GM10266 (cell line): ENCODE results near the gene SRSF5.

Experiments
- DNase-seq: peaks from one replicate; pipeline ENCODE4 v3.0.0; 2012; ENCODE audit errors: extremely low spot score
- TF ChIP-seq, protein P1 (sequence below): IDR thresholded peaks from 2 replicates; pipeline ENCODE4 v1.5.1; 2012; ENCODE audit warnings: mild to moderate bottlenecking, low read depth; ENCODE audit not compliant: control insufficient read depth, insufficient read depth; ENCODE audit errors: missing control alignments

Gene SRSF5

GRCh38 chr14:69816216-69816615 is 49.3 kb downstream of the SRSF5 start:
- TF ChIP-seq, protein P1, sequence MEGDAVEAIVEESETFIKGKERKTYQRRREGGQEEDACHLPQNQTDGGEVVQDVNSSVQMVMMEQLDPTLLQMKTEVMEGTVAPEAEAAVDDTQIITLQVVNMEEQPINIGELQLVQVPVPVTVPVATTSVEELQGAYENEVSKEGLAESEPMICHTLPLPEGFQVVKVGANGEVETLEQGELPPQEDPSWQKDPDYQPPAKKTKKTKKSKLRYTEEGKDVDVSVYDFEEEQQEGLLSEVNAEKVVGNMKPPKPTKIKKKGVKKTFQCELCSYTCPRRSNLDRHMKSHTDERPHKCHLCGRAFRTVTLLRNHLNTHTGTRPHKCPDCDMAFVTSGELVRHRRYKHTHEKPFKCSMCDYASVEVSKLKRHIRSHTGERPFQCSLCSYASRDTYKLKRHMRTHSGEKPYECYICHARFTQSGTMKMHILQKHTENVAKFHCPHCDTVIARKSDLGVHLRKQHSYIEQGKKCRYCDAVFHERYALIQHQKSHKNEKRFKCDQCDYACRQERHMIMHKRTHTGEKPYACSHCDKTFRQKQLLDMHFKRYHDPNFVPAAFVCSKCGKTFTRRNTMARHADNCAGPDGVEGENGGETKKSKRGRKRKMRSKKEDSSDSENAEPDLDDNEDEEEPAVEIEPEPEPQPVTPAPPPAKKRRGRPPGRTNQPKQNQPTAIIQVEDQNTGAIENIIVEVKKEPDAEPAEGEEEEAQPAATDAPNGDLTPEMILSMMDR: no peak
- no peak for DNase-seq

DNA sequence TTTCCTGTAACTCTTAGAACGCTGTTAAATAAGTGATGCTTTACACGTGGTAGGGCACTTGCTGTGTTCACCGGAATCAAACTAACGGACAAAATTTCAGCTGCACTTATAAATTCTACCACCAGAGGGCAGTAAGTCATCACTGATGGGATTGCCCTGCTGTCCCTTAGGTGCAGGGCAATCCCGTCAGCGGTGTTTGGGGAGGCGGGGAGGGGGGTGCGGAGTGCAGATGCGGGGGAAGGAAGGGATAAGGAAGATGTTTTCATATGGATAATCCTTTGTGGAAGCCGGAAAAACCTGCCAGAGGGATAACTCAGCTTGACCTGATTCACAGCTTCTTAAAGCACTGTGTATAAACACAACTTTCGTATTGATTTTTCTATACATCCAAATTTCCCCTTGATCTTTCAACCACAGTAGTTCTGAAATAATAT is 51.8 kb downstream of the SRSF5 start:
- TF ChIP-seq, protein P1: peak; percentile 81

GRCh38 chr14:69819607-69820006 is 52.7 kb downstream of the SRSF5 start:
- TF ChIP-seq, protein P1: no peak
- no peak for DNase-seq

More for the DNA sequence above, 51.8 kb downstream of the SRSF5 start:
- DNase-seq: peak; percentile 66

- DNase-seq: no peak
Measured at GRCh38 chr14:69820991-69821390, 54.0 kb downstream of the SRSF5 start.

More at GRCh38 chr14:69820991-69821390, 54.0 kb downstream of the SRSF5 start:
- TF ChIP-seq, protein P1: no peak
